GM21360 (cell line): Measurements from ENCODE around the gene DENND1A.
"Not testable (repeated sequence)": the region's sequence is repeated elsewhere in the genome, so short reads cannot be mapped to it uniquely, and the experiment has no call there.

Source experiments
- ATAC-seq: cut with Tn5 transposase; IDR thresholded peaks from one replicate; pipeline ENCODE4 v1.9.1; 2021; ENCODE audit warnings: mild to moderate bottlenecking, moderate library complexity; ENCODE audit not compliant: unreplicated experiment

The DENND1A gene

DNA sequence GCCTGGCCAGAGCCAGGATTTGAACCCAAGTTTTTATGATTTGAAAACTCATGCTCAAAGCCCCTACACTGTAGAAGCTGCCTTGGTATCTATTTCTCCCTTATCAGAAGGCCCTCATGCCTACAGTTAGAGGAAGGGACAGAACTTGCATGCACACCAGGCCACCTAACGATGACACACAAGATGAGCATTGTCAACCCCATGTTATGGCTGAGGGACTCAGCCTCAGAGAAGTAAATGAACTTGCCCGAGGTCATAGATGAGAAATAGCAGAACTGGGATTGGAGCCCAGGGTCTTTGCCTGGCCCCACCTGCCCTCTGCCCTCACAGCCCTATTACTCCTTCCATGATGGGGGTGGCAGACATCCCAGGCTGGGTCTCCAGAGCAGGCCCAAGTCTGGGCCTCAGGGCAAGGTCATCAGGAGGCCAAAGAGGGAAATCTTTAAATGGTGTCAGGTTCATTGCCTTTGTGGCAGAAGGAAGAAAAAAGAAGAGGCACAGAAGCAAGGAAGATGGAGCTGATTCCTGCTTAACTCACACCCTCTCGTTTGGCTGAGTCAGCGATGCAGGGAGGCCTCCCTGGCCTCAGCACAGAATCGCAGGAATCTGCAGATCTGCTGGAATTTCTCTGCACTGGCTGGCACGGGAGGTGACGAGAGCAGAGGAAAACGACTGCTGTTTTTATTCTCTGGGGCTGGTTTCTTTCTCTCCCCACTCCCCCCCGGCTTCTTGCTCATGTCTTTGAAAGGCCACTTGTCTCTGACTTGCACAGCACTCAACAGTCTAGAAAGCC is 594.5 kb downstream of the DENND1A start:
- ATAC-seq, result no peak

GRCh38 chr9:123334639-123335038 is 595.3 kb downstream of the DENND1A start:
- no peak for ATAC-seq

- ATAC-seq, result not testable (repeated sequence)
These were observed 596.8 kb downstream of the DENND1A start for GRCh38 chr9:123333058-123333669.

DNA sequence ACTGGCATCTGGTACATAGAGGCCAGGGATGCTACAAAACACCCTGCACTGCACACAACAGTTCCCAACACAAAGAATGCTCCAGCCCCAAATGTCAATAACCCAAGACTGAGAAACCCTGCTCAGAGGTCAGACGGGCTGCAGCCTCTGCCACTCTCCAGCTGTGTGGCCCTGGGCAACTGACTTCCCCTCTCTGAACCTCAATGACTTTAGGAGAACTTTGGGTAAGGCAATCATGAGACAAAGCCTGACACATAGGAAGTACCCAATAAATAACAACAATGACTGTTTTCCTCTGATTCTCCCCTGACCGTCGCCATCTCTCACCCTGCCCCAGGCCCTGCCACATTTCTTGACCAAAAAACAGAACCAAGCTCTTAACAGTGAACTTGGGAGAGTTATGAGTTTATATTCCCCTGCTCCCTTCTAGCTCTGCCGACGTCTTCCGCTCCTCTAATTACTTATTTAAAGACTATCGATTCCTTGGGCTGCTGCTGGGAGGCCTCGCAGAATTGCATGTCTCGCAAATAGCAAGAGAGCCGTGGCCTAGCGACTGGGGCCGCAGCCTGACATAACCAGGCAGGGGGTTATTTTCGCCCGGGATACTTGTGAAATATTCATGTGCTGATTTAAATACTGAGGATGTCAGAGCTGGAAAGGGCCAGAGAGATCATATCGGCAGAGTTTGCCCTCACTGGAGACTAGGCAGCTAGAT is 598.4 kb downstream of the DENND1A start:
- no peak for ATAC-seq
